ENCODE data around the gene CHRNB4.

DNA sequence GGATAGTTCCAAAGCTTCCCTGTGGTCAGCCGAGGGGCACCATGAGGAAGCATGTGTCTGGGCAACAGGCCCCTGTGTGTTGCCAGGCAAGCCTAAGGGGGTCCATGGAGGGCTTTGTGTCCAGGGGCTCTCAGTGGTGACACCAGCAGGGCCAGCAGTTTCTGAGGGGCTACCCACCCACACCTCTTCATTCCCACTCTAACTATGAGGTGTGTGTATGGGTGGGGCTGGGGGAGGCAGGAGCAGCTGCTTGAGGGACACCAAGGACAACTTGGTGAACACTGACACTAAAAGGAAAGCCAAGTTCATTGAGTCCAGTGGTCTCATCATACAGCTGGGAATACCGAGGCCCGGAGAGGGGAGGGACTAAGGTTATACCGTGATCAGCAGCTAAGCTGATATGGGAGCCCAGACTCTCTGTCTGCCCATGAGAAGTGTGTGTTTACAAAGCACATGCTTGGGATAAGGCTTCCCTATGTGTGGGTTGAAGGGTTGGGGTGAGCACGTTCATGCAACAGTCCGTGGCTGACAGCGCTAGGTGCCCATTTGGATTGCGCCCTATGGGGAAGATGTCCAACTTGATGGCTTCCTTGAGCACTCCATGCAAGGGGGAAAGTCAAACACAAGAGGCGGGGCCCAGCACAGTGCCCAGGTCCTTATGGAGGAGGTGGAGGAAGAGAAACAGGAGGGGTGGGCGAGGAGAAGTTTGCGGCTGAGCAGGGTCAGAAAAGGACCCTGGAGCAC is 34.8 kb upstream of the CHRNB4 start:
- no peak for TF ChIP-seq CTCF (IDR thresholded peaks at IDR 0.05)
- no peak for TF ChIP-seq RXRA (IDR thresholded peaks at IDR 0.05; ENCODE audit: borderline replicate concordance, low read depth)
- no peak for TF ChIP-seq MXI1 (IDR thresholded peaks at IDR 0.05; ENCODE audit: low read depth, low read length)
- TF ChIP-seq CHD2 (IDR thresholded peaks at IDR 0.05; ENCODE audit: low read length, partially characterized antibody), result no peak
- no peak for TF ChIP-seq RAD21 (IDR thresholded peaks at IDR 0.05; ENCODE audit: low read length)
- TF ChIP-seq SMC3 (IDR thresholded peaks at IDR 0.05; ENCODE audit: low read depth, low read length), result no peak
- no peak for TF ChIP-seq USF2 (IDR thresholded peaks at IDR 0.05; ENCODE audit: borderline replicate concordance, low read depth, low read length)
- TF ChIP-seq EZH2phosphoT487 (IDR thresholded peaks at IDR 0.05; ENCODE audit: borderline replicate concordance, low read depth), result no peak
- no peak for TF ChIP-seq RFX5 (IDR thresholded peaks at IDR 0.05; ENCODE audit: low read length)
- TF ChIP-seq, protein P1, sequence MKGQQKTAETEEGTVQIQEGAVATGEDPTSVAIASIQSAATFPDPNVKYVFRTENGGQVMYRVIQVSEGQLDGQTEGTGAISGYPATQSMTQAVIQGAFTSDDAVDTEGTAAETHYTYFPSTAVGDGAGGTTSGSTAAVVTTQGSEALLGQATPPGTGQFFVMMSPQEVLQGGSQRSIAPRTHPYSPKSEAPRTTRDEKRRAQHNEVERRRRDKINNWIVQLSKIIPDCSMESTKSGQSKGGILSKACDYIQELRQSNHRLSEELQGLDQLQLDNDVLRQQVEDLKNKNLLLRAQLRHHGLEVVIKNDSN (IDR thresholded peaks at IDR 0.05; ENCODE audit: borderline replicate concordance, low read depth), result no peak
- no peak for TF ChIP-seq YY1 (IDR thresholded peaks at IDR 0.05; ENCODE audit: low read depth)
- no peak for TF ChIP-seq JUND (IDR thresholded peaks at IDR 0.05)
- no peak for TF ChIP-seq EP300 (IDR thresholded peaks at IDR 0.05; ENCODE audit: borderline replicate concordance in 1 of 2, low read depth in 1 of 2, low read length in 1 of 2)
- no peak for TF ChIP-seq ZBTB33 (IDR thresholded peaks at IDR 0.05; ENCODE audit: borderline replicate concordance, low read depth)
